BJ (cell line): ENCODE results near the gene ARHGAP5. TPM values are rescaled to one million over a fixed set of nuclear protein-coding genes. Genes with fewer than 3 reads are reported as not detected.

ENCODE experiments used
- CTCF ChIA-PET: fragments of 350-600 bp; formaldehyde crosslinking; extraction: SDS; loops from one replicate; lab custom pipeline; 2021; ENCODE audit warnings: antibody characterized with exemption, inconsistent platforms; lab: Yijun Ruan, JAX
- POLR2A ChIA-PET: fragments of 300-600 bp; sonication (Branson Sonifier 250); formaldehyde crosslinking; extraction: SDS; loops from one replicate; lab custom pipeline; 2021; ENCODE audit warnings: antibody characterized with exemption; lab: Charles Lee
- DNase-seq: peaks from one replicate; pipeline ENCODE4 v3.0.0-alpha.2; 2011; ENCODE audit warnings: low read depth
- H3K27me3 ChIP-seq: 2 replicates; pipeline ENCODE4 v1.6.0; 2011; ENCODE audit warnings: low read length; ENCODE audit not compliant: control insufficient read depth, insufficient read depth
- H3K36me3 ChIP-seq: 2 replicates; pipeline ENCODE4 v1.5.1; 2011; ENCODE audit warnings: low read length; ENCODE audit not compliant: control insufficient read depth, insufficient read depth
- H3K4me3 ChIP-seq: 2 replicates; pipeline ENCODE4 v1.5.1; 2011; ENCODE audit warnings: low read depth, mild to moderate bottlenecking, control low read depth, low read length
- polyA plus RNA-seq: library from polyadenylated mRNA; depleted of rRNA; stranded (reverse); fragments of >200 nt; gene quantifications from 2 replicates; pipeline ENCODE4 v1.2.3, GENCODE V29; 2011
- TF ChIP-seq, protein P1 (sequence below): IDR thresholded peaks from 2 replicates; pipeline ENCODE4 v1.5.1; 2011; ENCODE audit warnings: low read depth, mild to moderate bottlenecking, control low read depth, inconsistent platforms, low read length, moderate library complexity; ENCODE audit not compliant: insufficient read depth

ARHGAP5 gene
- polyA plus RNA-seq, 1 experiment, result 17.4 TPM

- CTCF ChIA-PET, result no interaction called here
- DNase-seq, result no peak
- no peak overlapping the region for H3K4me3 ChIP-seq
Measured at GRCh38 chr14:32136027-32136825, 59.1 kb downstream of the ARHGAP5 start.

DNA sequence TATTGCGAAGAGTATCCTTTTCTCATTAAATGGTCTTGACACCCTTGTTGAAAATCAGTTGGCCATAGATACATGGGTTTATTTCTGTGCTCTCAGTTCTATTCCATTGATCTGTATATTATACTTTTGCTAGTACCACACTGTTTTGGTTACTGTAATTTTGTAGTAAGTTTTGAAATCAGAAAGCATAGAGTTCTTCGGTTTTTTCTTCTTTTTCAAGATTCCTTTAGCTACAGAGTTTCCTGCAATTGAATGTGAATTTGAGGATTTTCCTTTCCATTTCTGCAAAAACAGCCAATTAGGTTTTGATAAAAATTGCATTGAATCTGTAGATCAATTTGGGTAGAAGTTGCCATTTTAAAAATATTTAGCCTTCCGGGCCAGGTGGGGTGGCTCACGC is 60.2 kb downstream of the ARHGAP5 start:
- CTCF ChIA-PET, result no interaction called here
- H3K36me3 ChIP-seq, result no peaks in the 10 kb centered on the region; the same call in 1 of the 2 replicates
- no peak overlapping the region for H3K4me3 ChIP-seq
- no peak for DNase-seq
- TF ChIP-seq, protein P1, sequence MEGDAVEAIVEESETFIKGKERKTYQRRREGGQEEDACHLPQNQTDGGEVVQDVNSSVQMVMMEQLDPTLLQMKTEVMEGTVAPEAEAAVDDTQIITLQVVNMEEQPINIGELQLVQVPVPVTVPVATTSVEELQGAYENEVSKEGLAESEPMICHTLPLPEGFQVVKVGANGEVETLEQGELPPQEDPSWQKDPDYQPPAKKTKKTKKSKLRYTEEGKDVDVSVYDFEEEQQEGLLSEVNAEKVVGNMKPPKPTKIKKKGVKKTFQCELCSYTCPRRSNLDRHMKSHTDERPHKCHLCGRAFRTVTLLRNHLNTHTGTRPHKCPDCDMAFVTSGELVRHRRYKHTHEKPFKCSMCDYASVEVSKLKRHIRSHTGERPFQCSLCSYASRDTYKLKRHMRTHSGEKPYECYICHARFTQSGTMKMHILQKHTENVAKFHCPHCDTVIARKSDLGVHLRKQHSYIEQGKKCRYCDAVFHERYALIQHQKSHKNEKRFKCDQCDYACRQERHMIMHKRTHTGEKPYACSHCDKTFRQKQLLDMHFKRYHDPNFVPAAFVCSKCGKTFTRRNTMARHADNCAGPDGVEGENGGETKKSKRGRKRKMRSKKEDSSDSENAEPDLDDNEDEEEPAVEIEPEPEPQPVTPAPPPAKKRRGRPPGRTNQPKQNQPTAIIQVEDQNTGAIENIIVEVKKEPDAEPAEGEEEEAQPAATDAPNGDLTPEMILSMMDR, result no peak
- no peaks in the 10 kb centered on the region for H3K27me3 ChIP-seq
- POLR2A ChIA-PET, result no interaction called here

More at GRCh38 chr14:32136027-32136825, 59.1 kb downstream of the ARHGAP5 start:
- Histone ChIP-seq H3K27me3 (no peaks in the 10 kb centered on the region), H3K36me3 (no peaks in the 10 kb centered on the region; the same call in 1 of the 2 replicates)
- POLR2A ChIA-PET, result no interaction called here
- TF ChIP-seq, protein P1, result no peak

DNA sequence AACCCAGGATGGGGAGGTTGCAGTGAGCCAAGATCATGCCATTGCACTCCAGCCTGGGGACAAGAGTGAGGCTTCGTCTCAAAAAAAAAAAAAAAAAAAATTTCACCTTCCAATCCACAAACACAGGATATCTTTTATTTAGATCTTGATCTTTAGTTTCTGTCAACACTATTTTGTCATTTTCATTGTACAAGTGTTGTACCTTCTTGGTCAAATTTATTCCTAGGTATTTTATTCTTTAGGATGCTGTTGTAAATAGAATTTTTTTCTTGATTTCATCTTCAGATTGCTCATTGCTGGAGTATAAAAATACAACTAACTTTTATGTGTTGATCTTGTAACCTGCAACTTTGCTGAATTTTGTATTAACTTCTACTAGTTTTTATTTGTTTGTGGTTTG is 60.8 kb downstream of the ARHGAP5 start:
- Histone ChIP-seq H3K4me3 (no peak overlapping the region), H3K27me3 (no peaks in the 10 kb centered on the region), H3K36me3 (no peaks in the 10 kb centered on the region; the same call in 1 of the 2 replicates)
- ChIA-PET POLR2A (no interaction called here), CTCF (no interaction called here)
- no peak for DNase-seq
- TF ChIP-seq, protein P1, result no peak

DNA sequence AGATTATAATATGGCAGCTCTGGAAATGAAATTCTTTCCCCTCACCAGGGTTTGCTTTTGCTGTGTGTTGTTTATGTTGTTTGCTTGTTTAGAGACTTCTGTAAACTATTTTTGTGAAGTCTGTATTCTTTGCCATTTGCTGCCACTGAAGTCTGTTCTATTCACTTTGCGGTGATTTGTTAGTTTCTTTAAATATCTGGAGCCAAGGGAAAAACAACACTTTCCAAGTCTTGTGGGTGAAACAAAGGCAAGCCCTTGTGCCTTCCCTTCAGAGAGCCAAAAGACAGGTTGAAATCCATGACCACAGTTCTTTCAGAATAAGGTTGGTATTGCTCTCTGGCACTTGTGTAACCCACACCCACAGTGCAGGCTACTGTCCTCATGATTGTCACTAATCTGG is 65.2 kb downstream of the ARHGAP5 start:
- CTCF ChIA-PET, result no interaction called here
- no peaks in the 10 kb centered on the region for H3K27me3 ChIP-seq
- DNase-seq, result no peak
- no peaks in the 10 kb centered on the region; the same call in none of the 2 replicates for H3K36me3 ChIP-seq
- H3K4me3 ChIP-seq, result no peak overlapping the region
- POLR2A ChIA-PET, result no interaction called here
- TF ChIP-seq, protein P1, result no peak

- ChIA-PET CTCF (no interaction called here), POLR2A (no interaction called here)
- Histone ChIP-seq H3K36me3 (no peaks in the 10 kb centered on the region; the same call in none of the 2 replicates), H3K4me3 (no peak overlapping the region), H3K27me3 (no peaks in the 10 kb centered on the region)
- TF ChIP-seq, protein P1, result no peak
- no peak for DNase-seq
Measured at GRCh38 chr14:32142754-32143437, 65.8 kb downstream of the ARHGAP5 start.
